ENCODE measurements around the gene MSANTD1. TPM values are rescaled to one million over a fixed set of nuclear protein-coding genes. Genes with fewer than 3 reads are reported as not detected.

MSANTD1 gene
- polyA plus RNA-seq, 1 of the 3 experiments (the other 2 are of a cell fraction): 0.15 TPM

- no peaks in the 10 kb centered on the region for H3K79me2 ChIP-seq (ENCODE audit: insufficient read depth)
- no peak overlapping the region for H3K4me2 ChIP-seq
- whole genome bisulfite sequencing (ENCODE audit: low lambda C conversion rate): 75% methylated on average over 8 of the region's 9 CpGs
- POLR2A ChIA-PET: no interaction called here
- no peak overlapping the region for H2AFZ ChIP-seq (ENCODE audit: low read depth)
- no peaks in the 10 kb centered on the region for H3K36me3 ChIP-seq (replicated peaks in 1 of 2; ENCODE audit: control insufficient read depth in 1 of 2, insufficient read depth in 2 of 2, low read length in 1 of 2)
- H3K9ac ChIP-seq: no peak overlapping the region
- no peaks in the 10 kb centered on the region for H3K27me3 ChIP-seq (ENCODE audit: insufficient read depth)
- TF ChIP-seq USF2 (IDR thresholded peaks at IDR 0.05; ENCODE audit: borderline replicate concordance, low read depth, low read length) (no peak), FOSL2 (IDR thresholded peaks at IDR 0.05; ENCODE audit: borderline replicate concordance, low read depth) (no peak), RAD21 (IDR thresholded peaks at IDR 0.05; ENCODE audit: low read length) (no peak), SIN3A (IDR thresholded peaks at IDR 0.05; ENCODE audit: borderline replicate concordance, low read depth, low read length) (no peak), JUND (IDR thresholded peaks at IDR 0.05) (no peak), PBX3 (IDR thresholded peaks at IDR 0.05) (no peak), MAX (IDR thresholded peaks at IDR 0.05; ENCODE audit: low read depth) (no peak), REST (IDR thresholded peaks at IDR 0.05; ENCODE audit: low read depth, low read length) (no peak), ZBTB33 (IDR thresholded peaks at IDR 0.05; ENCODE audit: borderline replicate concordance, low read depth) (no peak), CTCF (IDR thresholded peaks at IDR 0.05) (no peak), RCOR1 (IDR thresholded peaks at IDR 0.05; ENCODE audit: low read length) (no peak), EP300 (IDR thresholded peaks at IDR 0.05; ENCODE audit: borderline replicate concordance in 1 of 2, low read depth in 1 of 2, low read length in 1 of 2) (no peak), SMC3 (IDR thresholded peaks at IDR 0.05; ENCODE audit: low read depth, low read length) (no peak), TAF1 (IDR thresholded peaks at IDR 0.05; ENCODE audit: borderline replicate concordance, low read depth, low read length) (no peak), RXRA (IDR thresholded peaks at IDR 0.05; ENCODE audit: borderline replicate concordance, low read depth) (no peak), ELF1 (IDR thresholded peaks at IDR 0.05) (no peak), TCF12 (IDR thresholded peaks at IDR 0.05) (no peak), EZH2phosphoT487 (IDR thresholded peaks at IDR 0.05; ENCODE audit: borderline replicate concordance, low read depth) (no peak), GABPA (IDR thresholded peaks at IDR 0.05; ENCODE audit: low read depth) (no peak), MXI1 (IDR thresholded peaks at IDR 0.05; ENCODE audit: low read depth, low read length) (no peak)
- CTCF ChIA-PET: interaction anchor here (0.7 kb wide), 1 partner anchor 143 kb away, joined by 3 read pairs; no protein-coding TSS in a partner anchor
- H3K9me2 ChIP-seq: no peaks in the 10 kb centered on the region
- H3K9me3 ChIP-seq: peaks cover 3% of the 10 kb centered on the region; the same call in 1 of the 2 replicates
- H3K4me1 ChIP-seq (ENCODE audit: control insufficient read depth in 1 of 2, insufficient read depth in 2 of 2, low read depth in 1 of 2, low read length in 1 of 2): peaks cover 0 to 2% of the 10 kb centered on the region in 2 experiments; a peak in 1 of 4 replicates
- H3K4me3 ChIP-seq (ENCODE audit: low read depth in 2 of 2, low read length in 1 of 2): no peak overlapping the region
- no peaks in the 10 kb centered on the region for H3F3A ChIP-seq (replicated peaks; ENCODE audit: insufficient read depth)
- no peaks in the 10 kb centered on the region for H4K20me1 ChIP-seq (ENCODE audit: insufficient read depth)
- no peak for DNase-seq
- no peak overlapping the region for H3K27ac ChIP-seq (ENCODE audit: low read depth in 2 of 2, low read length in 1 of 2)
These were observed 28.0 kb downstream of the MSANTD1 start for GRCh38 chr4:3276986-3277385.
